GM18519 (cell line): ENCODE results near the gene LRRC47.

Experiments
- ATAC-seq: cut with Tn5 transposase; IDR thresholded peaks from one replicate; pipeline ENCODE4 v1.9.1; 2021; ENCODE audit warnings: mild to moderate bottlenecking, moderate library complexity; ENCODE audit not compliant: unreplicated experiment, low FRiP score

The LRRC47 gene

GRCh38 chr1:3796215-3797061 lies at the start of gene LRRC47:
Gene LRRC47 (minus strand): TSS chr1:3796498. CDS start chr1:3796476, 22 bp downstream.
- peak; percentile 93 for ATAC-seq

- ATAC-seq, result no peak
These were observed 46.6 kb upstream of the LRRC47 start for GRCh38 chr1:3842912-3843311.

- no peak for ATAC-seq
These were observed 45.2 kb upstream of the LRRC47 start for GRCh38 chr1:3841491-3841890.

- ATAC-seq, result no peak
These were observed 42.5 kb upstream of the LRRC47 start for GRCh38 chr1:3838788-3839187.

GRCh38 chr1:3837685-3838084 lies 41.4 kb upstream of the LRRC47 start:
- ATAC-seq, result no peak

GRCh38 chr1:3837200-3837599 lies 40.9 kb upstream of the LRRC47 start:
- no peak for ATAC-seq

- no peak for ATAC-seq
These were observed 40.1 kb upstream of the LRRC47 start for GRCh38 chr1:3836421-3836820.

GRCh38 chr1:3834701-3835100 lies 38.4 kb upstream of the LRRC47 start:
- ATAC-seq, result no peak

- ATAC-seq, result no peak
These were observed 35.4 kb upstream of the LRRC47 start for GRCh38 chr1:3831689-3832088.

GRCh38 chr1:3828391-3828790 lies 32.1 kb upstream of the LRRC47 start:
- ATAC-seq, result no peak

- no peak for ATAC-seq
These were observed 31.6 kb upstream of the LRRC47 start for GRCh38 chr1:3827813-3828307.

GRCh38 chr1:3825356-3825755 lies 29.1 kb upstream of the LRRC47 start:
- ATAC-seq, result no peak

GRCh38 chr1:3824650-3825049 lies 28.4 kb upstream of the LRRC47 start:
- ATAC-seq, result no peak

GRCh38 chr1:3822421-3822820 lies 26.1 kb upstream of the LRRC47 start:
- ATAC-seq, result no peak

GRCh38 chr1:3821908-3822307 lies 25.6 kb upstream of the LRRC47 start:
- ATAC-seq, result no peak

- ATAC-seq, result no peak
These were observed 25.1 kb upstream of the LRRC47 start for GRCh38 chr1:3821447-3821846.

- no peak for ATAC-seq
These were observed 24.7 kb upstream of the LRRC47 start for GRCh38 chr1:3821004-3821403.

GRCh38 chr1:3820316-3820715 lies 24.0 kb upstream of the LRRC47 start:
- ATAC-seq, result no peak

GRCh38 chr1:3819771-3820200 lies 23.5 kb upstream of the LRRC47 start:
- no peak for ATAC-seq

- no peak for ATAC-seq
These were observed 21.7 kb upstream of the LRRC47 start for GRCh38 chr1:3817821-3818597.

- no peak for ATAC-seq
These were observed 20.9 kb upstream of the LRRC47 start for GRCh38 chr1:3817138-3817740.
